ENCODE measurements around the gene KCNQ1. TPM values are rescaled to one million over a fixed set of nuclear protein-coding genes. Genes with fewer than 3 reads are reported as not detected.

KCNQ1 gene
- total RNA-seq, 1 donor: 1.1 TPM

DNA sequence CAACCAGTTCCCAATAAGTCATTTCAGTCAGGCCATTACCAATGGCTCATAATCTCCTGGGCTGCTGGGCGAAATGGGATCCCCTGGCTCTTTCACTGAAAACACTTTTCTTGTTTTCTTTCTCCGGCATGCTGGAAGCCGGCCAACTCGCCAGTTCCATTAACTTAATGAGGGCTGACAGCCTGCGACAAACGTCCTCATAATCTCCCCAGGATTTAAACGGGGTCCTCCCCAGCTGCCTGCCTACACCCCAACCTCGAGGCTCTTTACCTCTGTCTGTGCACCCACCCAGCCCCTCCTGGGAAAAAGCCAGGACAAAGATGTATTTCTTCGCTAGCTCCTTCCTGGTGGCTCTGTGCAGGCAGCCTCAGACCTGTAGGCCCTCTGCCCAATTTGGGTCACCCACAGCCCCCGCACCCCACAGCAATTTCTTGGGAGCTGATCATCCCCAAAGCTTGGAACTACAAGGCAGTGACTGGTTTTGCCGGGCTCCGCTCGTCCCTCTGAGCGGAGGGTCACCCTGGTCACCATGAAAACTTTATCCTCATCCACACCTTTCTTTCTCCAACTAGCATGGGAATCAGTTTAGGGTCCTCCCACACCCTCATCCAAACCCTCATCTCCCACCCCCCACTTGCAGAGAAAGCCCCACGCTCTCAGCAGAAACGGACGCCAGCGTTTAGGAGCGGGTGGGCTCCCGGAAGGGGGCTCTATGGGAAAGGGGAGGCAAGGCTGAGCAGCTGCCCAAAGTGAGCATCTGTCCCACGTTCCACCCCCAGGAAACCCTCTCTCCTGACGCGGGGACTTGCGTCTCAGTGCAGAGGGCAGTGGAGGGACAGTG lies 306.1 kb downstream of the KCNQ1 start:
- no peak for DNase-seq (ENCODE audit: low read depth in 2 of 3, low spot score in 2 of 3)

DNA sequence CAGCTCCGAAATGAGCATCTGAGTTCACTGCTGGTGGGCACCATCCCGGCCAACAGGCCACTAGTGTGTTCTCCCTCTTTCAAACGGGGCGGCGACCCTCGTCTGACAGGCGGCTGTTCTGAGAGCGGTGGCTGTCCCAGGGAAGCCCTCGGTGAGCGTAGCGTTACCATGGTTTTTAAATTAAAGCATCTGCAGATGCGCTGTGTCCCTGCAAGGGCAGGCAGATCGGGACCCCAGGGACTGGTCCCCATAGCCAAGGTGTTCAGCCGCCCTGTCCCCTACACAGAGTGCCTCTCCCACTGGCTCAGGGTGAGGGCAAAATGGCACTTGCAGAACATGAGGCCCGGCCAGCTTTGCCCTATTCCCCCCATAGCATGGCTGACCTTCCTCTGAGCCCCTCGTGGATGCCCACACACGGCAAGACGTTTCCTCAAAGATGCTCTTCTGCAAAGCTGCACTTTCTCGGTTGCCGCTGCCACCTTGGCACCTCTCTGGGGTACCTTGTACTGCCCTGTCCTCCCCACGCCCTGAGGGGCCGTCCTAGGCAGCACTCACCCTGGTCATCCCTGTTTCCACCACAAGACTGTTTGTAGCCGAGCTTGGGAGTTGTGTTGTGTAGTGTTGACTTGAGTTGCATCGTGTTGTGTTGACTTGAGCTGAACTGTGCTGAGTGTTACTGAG lies 306.9 kb downstream of the KCNQ1 start:
- DNase-seq (ENCODE audit: low read depth in 2 of 3, low spot score in 2 of 3): no peak

DNA sequence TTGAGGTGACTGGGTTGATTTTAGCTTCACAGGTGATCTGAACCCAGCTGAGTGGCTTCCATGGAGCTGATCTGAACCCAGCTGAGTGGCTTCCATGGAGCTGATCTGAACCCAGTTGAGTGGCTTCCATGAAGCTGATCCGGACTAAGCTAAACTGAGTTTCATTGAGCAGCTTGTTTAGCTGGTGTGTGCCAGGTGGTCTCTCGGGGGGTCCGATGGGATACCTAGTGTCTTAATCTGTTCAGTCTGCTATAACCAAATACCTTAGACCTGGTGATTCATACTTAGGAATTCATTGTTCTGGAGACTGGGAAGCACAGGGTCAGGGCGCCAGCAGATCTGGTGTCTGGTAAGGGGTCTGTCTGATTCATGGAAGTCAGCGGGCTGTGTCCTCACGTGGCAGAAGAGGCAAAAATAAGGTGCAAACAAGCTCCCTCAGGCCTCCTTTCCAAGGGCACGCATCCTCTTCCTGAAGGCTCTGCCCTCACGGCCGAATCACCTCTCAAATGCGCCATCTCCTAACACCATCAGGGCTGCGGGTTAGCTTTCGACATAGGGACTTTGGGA lies 307.5 kb downstream of the KCNQ1 start:
- DNase-seq (ENCODE audit: low read depth in 2 of 3, low spot score in 2 of 3): no peak

DNA sequence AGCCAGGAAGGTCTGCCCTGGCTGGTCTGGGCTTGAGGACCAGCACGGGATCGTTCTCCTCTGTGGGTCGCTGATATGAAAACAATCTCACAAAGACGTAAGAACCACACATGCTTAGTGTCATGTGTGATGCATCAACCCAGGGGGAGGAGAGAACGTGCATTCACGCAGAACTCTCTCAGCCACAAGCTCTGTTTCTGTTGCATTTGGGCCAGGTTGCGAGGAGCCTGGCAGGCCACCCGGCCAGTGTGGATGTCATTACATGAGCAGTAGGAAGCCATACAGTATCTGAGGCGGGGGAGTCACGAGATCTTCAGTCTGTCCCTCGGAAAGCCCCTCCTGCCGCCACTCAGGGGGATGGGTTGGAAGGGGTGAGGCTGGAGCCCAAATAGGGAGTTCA lies 308.1 kb downstream of the KCNQ1 start:
- DNase-seq (ENCODE audit: low read depth in 2 of 3, low spot score in 2 of 3): no peak

GRCh38 chr11:2754008-2754407 lies 309.2 kb downstream of the KCNQ1 start:
- DNase-seq (ENCODE audit: low read depth in 2 of 3, low spot score in 2 of 3): no peak

GRCh38 chr11:2755071-2755470 lies 310.3 kb downstream of the KCNQ1 start:
- DNase-seq (ENCODE audit: low read depth in 2 of 3, low spot score in 2 of 3): no peak

DNA sequence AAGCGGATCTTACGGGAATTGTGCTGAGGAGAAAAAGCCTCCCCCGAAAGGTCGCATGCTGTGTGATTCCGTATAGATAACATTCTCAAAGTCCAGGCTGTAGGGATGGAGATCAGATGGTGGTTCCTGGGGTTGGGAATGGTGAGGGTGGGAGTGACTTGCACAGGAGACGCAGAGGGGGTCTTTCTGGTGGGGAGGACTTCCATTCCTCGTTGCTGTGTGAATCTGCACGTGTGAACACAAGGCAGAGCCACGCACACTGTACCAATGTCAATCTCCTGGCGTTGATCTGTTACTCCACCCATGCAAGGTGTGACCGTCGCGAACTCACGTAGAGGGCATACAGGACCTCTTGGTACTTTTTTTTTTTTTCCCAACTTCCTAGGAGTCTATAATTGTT lies 313.9 kb downstream of the KCNQ1 start:
- no peak for DNase-seq (ENCODE audit: low read depth in 2 of 3, low spot score in 2 of 3)

- DNase-seq (ENCODE audit: low read depth in 2 of 3, low spot score in 2 of 3): no peak
Measured at GRCh38 chr11:2759228-2760195, 314.7 kb downstream of the KCNQ1 start.

DNA sequence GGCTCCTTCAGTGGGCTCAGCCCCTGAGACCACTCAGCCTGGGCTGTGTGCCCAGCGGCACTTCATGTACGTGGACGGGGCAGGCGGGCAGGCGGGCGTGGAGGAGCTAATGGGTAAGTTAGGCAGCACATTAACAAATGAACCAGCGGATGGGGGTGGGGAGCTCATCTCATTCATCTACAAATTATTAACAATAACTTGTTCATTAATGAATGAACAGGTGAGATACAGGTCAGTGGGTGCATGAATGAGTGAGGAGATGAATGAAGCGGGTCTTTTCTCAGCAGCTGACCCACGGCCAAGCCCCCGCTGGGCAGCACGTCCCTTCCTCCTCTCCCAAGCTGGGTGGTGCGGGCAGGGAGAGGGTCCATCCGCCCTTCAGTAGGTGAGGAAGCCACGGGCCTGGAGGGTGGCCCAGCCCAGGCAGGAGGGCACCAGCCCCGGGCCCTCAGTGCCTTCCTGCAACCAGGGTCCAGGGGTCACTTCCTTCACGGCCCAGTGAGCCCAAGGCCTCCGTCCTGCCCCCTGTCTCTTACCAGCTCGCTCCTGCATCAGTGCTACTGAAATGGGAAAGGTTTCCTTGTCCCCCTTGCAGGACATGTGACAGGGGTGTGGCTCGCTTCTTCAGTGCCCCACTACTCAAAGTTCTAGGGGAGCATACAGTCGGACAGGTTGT lies 315.5 kb downstream of the KCNQ1 start:
- no peak for DNase-seq (ENCODE audit: low read depth in 2 of 3, low spot score in 2 of 3)

DNA sequence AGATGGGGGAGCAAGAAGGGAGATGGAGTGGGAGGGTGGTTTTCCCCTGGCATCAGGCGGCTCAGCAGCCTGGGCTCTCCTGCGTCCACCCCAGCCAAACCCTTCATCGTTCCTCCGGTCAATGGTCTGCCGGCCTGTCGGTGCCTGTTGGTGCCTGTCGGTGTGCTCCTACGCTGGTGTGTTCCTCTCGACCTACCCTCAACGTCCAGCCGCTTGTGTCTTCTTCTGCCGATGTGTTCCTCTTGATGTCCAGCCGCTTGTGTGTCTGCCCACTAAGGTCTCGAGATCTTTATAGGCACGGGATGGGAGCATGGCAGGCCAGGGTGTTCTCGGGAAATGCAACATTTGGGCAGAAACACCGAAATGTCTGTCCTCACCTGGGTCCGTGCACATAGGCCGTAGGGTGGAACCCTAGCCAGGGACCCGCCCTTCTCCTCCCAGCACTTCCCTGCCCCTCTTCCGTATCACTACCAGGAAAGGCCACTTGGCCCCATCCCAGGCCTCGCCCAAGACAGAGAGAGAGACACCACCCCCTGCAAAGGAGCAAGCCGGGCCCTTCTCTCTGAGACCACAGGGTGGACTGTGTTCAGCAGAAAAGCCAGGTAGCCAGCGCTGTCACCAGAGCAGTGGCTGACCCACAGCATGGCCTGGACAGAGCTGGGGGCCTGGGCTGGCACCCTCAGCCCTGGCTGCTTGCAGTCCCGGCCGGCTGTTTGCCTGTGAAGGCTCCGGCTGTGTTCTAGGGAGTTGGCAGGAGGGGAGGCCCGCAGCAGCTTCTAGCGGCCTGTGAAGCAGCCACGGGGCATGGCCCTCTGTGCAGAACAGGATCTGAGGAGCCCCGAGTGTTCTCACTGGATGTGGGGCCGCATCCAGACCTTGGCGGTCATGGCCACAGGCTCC lies 316.6 kb downstream of the KCNQ1 start:
- no peak for DNase-seq (ENCODE audit: low read depth in 2 of 3, low spot score in 2 of 3)

DNA sequence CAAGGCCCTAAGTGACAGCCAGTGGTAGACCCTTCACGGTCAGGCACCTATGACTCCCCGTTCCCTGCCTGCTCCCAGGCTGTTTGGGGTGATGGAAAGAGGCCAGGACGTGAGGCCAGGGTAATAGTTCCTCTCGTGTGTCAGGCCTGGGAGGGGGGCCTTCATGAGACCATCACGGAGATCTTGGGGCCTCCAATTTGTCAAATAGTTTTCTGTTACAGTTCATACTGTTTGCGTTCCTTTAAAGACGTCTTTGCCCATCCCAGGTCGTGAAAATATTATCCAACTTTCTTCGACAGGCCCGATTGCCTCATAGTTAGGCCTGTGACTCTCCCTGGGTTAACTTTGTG lies 317.2 kb downstream of the KCNQ1 start:
- no peak for DNase-seq (ENCODE audit: low read depth in 2 of 3, low spot score in 2 of 3)

DNA sequence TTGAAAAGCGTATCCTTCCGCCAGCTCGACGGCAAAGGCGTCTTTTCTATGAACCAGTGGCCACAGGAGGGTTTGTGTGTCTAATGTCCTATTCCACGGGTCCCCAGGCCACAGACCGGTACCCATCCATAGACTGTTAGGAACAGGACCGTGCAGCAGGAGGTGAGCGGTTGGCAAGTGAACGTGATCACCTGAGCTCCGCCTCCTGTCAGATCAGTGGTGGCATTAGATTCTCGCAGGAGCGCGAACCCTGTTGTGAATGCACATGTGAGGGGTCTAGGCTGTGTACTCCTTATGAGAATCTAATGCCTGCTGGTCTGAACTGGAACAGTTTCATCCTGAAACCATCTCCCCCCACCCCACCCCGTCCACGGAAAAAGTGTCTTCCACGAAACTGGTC lies 317.6 kb downstream of the KCNQ1 start:
- no peak for DNase-seq (ENCODE audit: low read depth in 2 of 3, low spot score in 2 of 3)

- DNase-seq (ENCODE audit: low read depth in 2 of 3, low spot score in 2 of 3): no peak
Measured at GRCh38 chr11:2763984-2764383, 319.2 kb downstream of the KCNQ1 start.

- DNase-seq (ENCODE audit: low read depth in 2 of 3, low spot score in 2 of 3): no peak
Measured at GRCh38 chr11:2765491-2765890, 320.7 kb downstream of the KCNQ1 start.

DNA sequence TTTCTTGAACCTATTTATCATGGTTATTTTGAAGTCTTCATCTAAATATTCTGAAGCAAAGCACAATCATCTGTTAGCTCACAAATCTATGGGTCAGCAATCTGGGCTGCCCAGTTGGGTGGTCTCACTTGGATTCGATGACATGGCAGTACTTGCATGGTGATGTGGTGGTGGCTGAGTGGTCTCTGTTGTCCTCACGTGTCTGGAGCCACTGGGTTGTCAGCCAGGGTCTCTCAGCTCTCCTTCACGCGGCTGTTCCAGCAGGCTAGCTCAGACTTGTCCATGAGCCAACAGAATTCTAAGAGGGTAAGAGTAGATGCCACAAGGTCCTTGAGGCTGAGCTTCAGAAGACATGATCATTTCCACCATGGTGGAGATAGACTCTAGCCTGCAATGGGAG lies 321.4 kb downstream of the KCNQ1 start:
- no peak for DNase-seq (ENCODE audit: low read depth in 2 of 3, low spot score in 2 of 3)

GRCh38 chr11:2767071-2767470 lies 322.3 kb downstream of the KCNQ1 start:
- DNase-seq (ENCODE audit: low read depth in 2 of 3, low spot score in 2 of 3): no peak

DNA sequence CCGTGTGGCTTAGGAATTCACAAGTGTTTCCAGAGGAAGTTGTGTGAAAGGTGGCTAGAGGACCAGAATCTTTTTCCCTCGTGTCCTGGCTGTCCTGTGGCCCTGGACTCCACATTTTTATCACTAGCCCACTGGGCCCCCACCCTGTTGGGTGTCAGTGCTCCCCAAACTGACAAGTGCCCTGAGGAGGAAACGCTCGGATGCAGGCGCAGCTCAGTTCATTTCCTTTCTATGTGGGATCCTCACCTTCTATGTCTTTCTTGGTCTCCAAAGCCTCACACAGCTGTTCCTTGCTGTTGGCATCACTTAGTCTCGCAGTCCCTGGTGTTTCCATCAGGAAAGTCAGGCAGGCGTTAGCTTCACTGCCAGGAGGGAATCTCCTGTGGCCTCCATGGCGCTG lies 323.0 kb downstream of the KCNQ1 start:
- no peak for DNase-seq (ENCODE audit: low read depth in 2 of 3, low spot score in 2 of 3)

GRCh38 chr11:2768471-2769408 lies 323.9 kb downstream of the KCNQ1 start:
- DNase-seq (ENCODE audit: low read depth in 2 of 3, low spot score in 2 of 3): no peak
